ENCODE measurements around the gene RPL28.
A peak's percentile ranks its signal among the peaks of the same experiment; 100 is the strongest.

DNA sequence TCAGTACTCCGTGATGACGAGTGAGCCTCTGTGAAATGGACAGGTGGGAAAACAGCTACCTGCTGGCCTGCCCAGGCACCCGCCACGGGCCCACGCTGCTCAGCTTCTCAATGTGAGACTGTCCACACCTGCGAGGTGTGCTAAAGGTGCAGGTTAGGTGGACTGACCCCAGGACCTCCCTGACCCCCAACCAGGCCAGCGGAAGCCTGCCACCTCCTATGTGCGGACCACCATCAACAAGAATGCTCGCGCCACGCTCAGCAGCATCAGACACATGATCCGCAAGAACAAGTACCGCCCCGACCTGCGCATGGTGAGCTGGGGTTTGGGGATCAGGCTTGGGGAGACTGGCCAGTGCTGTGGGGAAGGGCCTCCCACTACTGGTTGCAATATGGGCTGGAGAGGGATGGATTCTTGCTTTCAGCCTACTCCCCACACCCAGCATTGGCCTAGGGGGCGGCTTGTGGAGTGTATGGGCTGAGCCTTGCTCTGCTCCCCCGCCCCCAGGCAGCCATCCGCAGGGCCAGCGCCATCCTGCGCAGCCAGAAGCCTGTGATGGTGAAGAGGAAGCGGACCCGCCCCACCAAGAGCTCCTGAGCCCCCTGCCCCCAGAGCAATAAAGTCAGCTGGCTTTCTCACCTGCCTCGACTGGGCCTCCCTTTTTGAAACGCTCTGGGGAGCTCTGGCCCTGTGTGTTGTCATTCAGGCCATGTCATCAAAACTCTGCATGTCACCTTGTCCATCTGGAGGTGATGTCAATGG is 2.2 kb downstream of the RPL28 start:
- no peak for TF ChIP-seq RELA (CRISPR knock-in tag; IDR thresholded peaks at IDR 0.05; ENCODE audit: borderline replicate concordance)
- no peak for TF ChIP-seq TEAD4 (CRISPR knock-in tag; IDR thresholded peaks at IDR 0.05)
- TF ChIP-seq CTCF (IDR thresholded peaks at IDR 0.05), result no peak
- TF ChIP-seq NR2C2 (CRISPR knock-in tag; IDR thresholded peaks at IDR 0.05), result no peak
- no peak for TF ChIP-seq ZNF138 (CRISPR knock-in tag; conservative IDR thresholded peaks at IDR 0.05)
- TF ChIP-seq, protein P1, sequence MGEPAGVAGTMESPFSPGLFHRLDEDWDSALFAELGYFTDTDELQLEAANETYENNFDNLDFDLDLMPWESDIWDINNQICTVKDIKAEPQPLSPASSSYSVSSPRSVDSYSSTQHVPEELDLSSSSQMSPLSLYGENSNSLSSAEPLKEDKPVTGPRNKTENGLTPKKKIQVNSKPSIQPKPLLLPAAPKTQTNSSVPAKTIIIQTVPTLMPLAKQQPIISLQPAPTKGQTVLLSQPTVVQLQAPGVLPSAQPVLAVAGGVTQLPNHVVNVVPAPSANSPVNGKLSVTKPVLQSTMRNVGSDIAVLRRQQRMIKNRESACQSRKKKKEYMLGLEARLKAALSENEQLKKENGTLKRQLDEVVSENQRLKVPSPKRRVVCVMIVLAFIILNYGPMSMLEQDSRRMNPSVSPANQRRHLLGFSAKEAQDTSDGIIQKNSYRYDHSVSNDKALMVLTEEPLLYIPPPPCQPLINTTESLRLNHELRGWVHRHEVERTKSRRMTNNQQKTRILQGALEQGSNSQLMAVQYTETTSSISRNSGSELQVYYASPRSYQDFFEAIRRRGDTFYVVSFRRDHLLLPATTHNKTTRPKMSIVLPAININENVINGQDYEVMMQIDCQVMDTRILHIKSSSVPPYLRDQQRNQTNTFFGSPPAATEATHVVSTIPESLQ (CRISPR knock-in tag; IDR thresholded peaks at IDR 0.05), result peak; percentile 42; the same call in 1 of the 2 replicates
- TF ChIP-seq, protein P2, sequence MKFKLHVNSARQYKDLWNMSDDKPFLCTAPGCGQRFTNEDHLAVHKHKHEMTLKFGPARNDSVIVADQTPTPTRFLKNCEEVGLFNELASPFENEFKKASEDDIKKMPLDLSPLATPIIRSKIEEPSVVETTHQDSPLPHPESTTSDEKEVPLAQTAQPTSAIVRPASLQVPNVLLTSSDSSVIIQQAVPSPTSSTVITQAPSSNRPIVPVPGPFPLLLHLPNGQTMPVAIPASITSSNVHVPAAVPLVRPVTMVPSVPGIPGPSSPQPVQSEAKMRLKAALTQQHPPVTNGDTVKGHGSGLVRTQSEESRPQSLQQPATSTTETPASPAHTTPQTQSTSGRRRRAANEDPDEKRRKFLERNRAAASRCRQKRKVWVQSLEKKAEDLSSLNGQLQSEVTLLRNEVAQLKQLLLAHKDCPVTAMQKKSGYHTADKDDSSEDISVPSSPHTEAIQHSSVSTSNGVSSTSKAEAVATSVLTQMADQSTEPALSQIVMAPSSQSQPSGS (CRISPR knock-in tag; IDR thresholded peaks at IDR 0.05; ENCODE audit: borderline replicate concordance, low read depth), result no peak
- TF ChIP-seq SP1 (CRISPR knock-in tag; conservative IDR thresholded peaks at IDR 0.05), result no peak
- TF ChIP-seq, protein P3, sequence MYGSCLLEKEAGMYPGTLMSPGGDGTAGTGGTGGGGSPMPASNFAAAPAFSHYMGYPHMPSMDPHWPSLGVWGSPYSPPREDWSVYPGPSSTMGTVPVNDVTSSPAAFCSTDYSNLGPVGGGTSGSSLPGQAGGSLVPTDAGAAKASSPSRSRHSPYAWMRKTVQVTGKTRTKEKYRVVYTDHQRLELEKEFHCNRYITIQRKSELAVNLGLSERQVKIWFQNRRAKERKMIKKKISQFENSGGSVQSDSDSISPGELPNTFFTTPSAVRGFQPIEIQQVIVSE (CRISPR knock-in tag; IDR thresholded peaks at IDR 0.05; ENCODE audit: borderline replicate concordance), result no peak
- no peak for TF ChIP-seq EMX1 (CRISPR knock-in tag; IDR thresholded peaks at IDR 0.05)
- TF ChIP-seq ARID4B (CRISPR knock-in tag; IDR thresholded peaks at IDR 0.05; ENCODE audit: borderline replicate concordance), result no peak
- TF ChIP-seq KAT7 (CRISPR knock-in tag; IDR thresholded peaks at IDR 0.05; ENCODE audit: borderline replicate concordance), result no peak
- TF ChIP-seq TP53 (CRISPR knock-in tag; IDR thresholded peaks at IDR 0.05), result no peak
